GM21360 (cell line): ENCODE measurements around the gene AATK.
"Not testable (repeated sequence)": the region's sequence is repeated elsewhere in the genome, so short reads cannot be mapped to it uniquely, and the experiment has no call there.

ENCODE experiments used
- ATAC-seq: cut with Tn5 transposase; IDR thresholded peaks from one replicate; pipeline ENCODE4 v1.9.1; 2021; ENCODE audit warnings: mild to moderate bottlenecking, moderate library complexity; ENCODE audit not compliant: unreplicated experiment

Gene AATK

GRCh38 chr17:81146208-81146607, 19.8 kb downstream of the AATK start:
- not testable (repeated sequence) for ATAC-seq

- ATAC-seq: no peak
These were observed 21.6 kb downstream of the AATK start for GRCh38 chr17:81144423-81144781.

DNA sequence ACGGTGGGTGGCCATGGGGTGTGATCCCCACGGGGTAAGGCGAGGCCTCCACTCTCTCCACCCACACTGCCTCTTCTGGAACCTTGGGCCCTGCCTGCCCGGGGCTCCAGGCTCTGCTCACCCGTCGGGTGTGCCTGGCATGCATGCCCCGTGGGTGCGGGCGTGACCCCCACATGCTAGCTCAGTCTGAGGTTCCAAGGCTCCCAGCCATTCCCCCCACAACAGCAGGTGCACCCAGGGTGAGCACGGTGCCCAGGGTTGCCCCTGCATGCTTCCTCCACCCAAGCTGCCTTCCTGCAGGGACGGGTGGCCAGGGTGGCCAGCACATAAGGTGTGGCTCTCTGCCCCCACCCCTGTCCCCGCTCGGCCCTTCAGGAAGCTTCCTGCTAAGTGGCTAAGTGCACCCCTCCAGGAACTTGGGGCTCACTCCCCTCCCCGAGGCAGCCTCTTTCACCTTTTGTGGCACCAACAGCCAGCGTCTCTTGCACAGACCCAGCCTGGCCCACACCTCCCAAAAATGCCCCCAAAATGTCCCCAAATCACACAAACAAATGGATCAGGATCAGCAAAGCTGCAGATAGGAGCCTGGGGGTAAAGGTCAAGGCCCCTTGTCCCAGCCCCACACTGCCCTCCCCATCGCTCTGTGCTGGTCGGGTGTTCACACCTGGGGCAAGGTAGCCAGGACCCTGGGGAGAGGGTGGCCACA, 22.2 kb downstream of the AATK start:
- no peak for ATAC-seq

DNA sequence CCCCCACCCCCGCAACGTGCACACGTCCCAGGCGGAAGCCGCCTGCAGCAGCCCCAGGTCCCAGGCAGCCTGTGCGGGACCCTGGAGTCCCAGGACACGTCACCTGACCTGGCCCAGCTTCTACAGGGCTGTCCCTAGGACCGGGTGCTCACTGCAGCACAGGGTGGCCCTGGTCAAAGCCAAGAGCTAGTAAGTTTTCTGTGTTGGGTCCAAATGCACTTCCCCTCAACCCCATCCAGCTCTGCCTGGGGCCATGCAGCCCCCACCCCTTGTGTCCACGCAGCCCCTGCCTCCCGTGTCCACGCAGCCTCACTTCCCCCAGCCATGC, 22.9 kb downstream of the AATK start:
- ATAC-seq: no peak

DNA sequence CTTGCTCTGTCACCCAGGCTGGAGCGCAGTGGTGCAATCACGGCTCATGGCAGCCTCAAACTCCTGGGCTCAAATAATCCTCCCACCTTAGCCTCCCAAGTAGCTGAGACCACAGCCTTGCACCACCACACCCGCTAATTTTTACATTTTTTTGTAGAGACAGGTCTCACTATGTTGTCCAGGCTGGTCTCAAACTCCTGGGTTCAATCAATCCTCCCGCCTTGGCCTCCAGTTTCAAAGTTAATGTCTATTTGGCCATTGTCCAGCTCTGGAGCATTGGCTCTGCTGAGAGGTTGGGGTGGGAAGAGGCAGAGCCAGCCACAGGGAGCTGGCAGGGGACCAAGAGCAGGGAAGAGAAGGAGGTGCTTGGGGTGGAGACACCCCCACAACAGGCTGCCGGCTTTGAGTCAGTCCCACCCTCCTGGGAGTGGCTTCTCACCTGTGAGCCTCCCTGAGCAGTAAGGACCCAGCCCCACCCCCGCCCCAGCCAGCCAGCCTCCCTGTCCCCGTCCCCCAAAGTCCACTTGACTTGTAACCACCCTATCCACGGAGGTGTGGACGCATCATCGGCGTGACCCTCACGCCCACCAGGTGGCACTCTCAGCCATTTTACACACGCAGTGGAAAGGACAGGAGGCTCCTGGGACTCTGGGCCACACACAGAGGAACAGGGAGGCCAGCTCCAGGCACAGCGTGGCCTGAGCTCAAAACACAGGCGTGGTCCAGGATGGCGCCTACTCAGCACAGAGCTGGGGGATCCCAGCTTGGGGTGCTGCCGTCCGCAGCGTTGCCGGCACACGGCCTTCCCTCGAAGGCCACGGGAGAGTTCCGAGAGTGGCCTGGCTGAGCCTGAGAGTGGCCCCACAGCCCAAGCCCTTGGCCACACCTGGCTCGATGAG, 23.5 kb downstream of the AATK start:
- ATAC-seq: no peak

DNA sequence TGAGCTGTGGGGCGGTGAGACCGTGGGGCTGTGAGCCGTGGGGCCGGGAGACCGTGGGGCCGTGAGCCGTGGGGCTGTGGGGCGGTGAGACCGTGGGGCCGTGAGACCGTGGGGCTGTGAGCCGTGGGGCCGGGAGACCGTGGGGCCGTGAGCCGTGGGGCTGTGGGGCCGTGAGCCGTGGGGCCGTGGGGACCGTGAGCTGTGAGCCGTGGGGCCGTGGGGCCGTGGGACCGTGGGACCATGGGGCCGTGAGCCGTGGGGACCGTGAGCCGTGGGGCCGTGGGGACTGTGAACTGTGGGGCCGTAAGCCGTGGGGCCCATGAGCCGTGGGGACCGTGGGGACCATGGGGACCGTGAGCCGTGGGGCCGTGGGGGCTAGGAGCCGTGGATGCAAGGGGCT, 25.3 kb downstream of the AATK start:
- no peak for ATAC-seq

GRCh38 chr17:81140018-81140417, 26.0 kb downstream of the AATK start:
- ATAC-seq: no peak

- ATAC-seq: no peak
These were observed 26.6 kb downstream of the AATK start for GRCh38 chr17:81139428-81139827.

GRCh38 chr17:81138500-81138899, 27.5 kb downstream of the AATK start:
- no peak for ATAC-seq

- no peak for ATAC-seq
These were observed 27.9 kb downstream of the AATK start for GRCh38 chr17:81138083-81138482.

GRCh38 chr17:81137248-81137647, 28.8 kb downstream of the AATK start:
- no peak for ATAC-seq

DNA sequence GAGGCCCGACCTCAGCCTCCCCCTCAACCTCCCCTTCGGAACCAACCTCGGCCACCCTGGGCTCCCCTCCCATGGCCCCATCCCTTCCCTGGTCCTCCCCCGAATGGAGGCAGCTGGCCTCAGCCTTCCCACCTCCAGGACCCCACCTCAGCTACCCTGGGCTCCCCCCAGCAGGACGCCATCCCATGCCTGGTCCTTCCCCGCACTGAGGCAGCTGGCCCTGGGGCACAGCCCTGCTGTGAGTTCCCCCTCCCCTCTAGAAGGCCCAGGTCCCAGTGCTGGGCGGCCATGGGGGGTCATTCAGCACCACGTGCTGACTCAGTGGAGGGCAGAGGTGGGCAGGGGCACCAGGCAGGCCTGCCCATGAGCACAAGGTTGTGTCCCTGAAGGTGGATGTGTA, 29.7 kb downstream of the AATK start:
- no peak for ATAC-seq

DNA sequence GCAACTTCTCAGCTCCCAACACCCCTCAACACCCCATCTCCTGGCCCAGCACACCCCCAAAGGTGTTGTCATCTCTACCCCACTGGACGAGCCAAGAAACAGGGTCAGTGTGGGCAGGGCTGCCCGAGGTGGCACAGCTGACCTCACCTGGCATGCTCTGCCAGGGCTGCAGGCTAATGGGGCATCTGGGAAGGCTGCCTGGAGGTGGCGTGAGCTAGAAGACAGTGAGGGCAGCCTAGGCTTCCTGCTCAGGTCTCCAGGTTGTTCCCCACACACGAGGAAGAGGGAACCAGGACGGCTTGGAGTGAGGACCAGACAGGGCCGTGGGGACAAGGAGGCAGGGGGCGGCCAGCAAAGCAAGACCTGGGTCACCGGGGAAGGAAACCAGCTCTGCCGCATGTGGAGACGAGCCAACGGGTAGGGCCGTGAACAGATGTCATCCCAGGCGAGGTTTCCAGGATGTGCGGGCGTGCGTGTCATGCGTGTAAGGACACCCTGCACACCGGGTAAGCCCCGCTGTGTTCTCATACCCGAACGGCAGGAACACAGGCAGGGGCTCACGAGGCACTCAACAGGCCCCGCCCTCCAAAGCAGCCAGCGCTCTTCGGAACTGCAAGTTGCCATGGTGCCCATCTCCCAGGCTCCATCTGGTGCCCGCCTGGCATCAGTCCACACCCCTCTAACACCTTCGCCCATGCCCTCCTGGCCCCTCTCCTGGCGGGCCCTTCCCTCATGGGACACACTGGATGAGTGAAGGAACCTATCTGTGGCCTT, 30.3 kb downstream of the AATK start:
- ATAC-seq: no peak

DNA sequence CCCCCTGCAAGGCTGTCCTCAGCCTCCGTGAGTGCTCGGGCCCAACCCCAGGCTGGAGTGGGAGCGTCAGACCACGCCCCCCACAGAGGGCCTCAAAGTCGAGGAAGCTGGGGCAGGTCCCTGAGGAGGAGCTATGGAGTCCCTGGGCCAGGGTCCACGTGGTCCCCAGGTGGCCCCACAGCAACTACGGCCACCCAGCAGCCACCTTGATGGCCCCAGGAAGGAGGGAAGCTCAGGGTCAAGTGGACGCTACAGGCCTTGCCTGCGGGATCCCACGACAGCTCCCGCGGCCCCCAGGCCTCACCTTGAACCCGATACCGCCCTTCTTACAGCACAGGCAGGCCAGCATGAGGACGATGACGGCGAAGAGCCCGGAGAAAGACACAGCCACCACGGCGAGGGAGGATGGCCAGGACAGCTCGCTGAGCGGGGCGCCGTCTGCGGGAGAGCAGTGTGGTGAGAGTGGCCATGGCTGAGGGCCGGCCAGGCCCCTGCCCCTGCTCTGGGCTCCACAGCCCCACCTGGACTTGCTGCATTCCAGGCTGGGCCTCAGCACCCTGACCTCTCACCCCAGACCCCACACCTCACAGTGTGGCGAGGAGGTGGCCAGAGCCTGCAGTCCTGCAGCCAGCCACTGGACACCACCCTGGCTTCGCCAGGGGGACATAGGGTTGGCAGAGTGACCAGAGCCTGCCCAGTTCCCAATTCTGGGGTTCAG, 31.8 kb downstream of the AATK start:
- ATAC-seq: no peak

DNA sequence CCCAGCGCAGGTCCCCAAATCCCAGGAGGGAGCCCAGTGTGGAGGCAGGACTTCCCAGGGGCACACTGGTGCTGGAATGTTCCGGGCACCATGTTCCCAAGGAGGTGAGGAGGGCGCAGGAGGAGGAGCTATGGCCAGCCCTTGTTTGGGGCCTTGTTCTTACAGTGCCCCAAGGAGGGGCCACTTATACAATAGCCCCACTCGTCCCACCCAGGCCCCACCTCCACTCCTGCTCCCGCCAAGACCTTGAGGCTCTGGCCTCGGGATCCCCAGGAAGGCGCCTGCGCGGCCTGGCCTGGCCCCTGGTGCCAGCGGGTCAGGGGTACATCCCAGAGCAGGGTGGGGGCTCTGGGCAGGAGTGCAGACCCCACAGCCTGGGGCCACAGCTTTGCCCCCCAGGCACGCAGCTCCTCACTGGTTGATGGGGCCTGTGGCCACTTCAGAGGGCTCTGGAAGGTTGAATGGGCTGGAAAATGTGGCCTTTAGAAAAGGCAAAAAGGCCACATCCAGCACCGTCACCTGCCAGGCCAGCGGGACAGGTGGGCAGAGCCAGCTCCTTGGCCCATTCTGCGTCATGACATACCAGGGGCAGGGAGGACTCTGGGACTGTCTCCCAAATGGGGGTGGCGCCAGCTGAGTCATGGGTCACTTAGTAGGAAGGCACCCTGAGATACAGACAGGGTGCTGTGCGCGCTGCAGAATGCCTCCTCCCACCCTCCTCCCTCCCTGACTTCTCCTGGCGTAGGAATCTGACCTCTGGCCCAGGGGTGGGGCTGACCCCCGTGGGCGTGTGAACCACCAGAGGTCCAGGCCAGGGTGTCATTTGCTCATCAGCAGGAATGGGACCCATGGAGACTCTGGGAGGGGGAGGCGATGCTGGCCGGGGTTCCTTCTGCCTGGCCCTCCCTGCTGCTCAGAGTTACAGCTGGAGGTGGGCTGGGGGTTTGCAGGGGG, 33.0 kb downstream of the AATK start:
- ATAC-seq: no peak

DNA sequence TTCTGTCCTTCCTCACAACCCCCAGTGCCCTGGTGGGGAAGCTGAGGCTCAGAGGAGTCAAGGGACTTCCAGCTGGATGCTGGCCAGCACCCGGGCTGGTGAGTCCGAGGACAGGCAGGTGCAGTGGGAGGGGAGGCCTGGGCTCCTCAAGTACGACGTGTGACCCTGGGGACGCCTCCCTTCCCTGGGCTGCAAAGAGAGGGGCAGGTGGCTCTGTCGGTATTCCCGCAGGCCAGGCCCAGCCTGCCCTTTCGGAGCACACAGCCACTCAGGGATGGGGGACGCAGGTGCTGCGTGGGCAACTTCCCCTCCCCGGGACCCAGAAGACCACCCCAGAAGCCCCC, 33.9 kb downstream of the AATK start:
- ATAC-seq: no peak

GRCh38 chr17:81131486-81132196, 34.4 kb downstream of the AATK start:
- ATAC-seq: no peak

- no peak for ATAC-seq
These were observed 35.3 kb downstream of the AATK start for GRCh38 chr17:81130385-81131361.
